ENCODE results near the gene SPP1.
"Not testable (repeated sequence)": the region's sequence is repeated elsewhere in the genome, so short reads cannot be mapped to it uniquely, and the experiment has no call there.

Gene SPP1

GRCh38 chr4:87975466-87975865, at the start of gene SPP1:
TSS of gene SPP1 (plus strand) at chr4:87975714. CDS start at chr4:87976896, 1,182 bp downstream.
- no peak for DNase-seq (ENCODE audit: low spot score)

- DNase-seq (ENCODE audit: low spot score) = no peak
Observed at GRCh38 chr4:87926554-87927098, 48.9 kb upstream of the SPP1 start.

- no peak for DNase-seq (ENCODE audit: low spot score)
Observed at GRCh38 chr4:87930629-87931028, 44.9 kb upstream of the SPP1 start.

DNA sequence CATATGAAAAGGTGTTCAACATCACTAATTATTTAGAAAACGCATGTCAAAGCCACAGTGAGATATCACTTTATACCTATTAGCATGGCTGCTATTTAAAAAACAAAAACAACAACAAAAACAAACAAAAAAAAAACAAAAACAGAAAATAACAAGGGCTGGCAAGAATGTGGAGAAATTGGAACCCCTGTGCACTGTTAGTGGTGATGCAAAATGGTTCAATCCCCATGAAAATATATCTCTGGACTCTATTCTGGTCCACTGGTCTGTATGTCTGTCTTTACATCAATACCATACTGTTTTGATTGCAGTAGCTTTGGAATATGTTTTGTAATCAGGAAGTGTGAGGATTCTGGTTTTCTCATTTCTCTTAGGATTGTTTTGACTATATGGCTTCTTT, 43.6 kb upstream of the SPP1 start:
- no peak for DNase-seq (ENCODE audit: low spot score)

DNA sequence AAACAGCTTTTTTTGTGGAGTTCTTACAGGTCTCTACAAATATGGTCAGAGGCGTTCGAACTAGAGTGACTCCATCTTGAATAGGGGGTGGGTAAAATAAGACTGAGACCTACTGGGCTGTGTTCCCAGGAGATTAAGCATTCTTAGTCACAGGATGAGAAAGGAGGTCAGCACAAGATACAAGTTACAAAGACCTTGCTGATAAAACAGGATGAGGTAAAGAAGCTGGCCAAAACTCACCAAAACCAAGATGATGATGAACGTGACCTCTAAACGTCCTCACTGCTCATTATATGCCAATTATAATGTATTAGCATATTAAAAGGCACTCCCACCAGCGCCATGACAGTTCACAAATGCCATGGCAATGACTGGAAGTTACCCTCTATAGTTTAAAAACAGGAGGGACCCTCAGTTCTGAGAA, 42.8 kb upstream of the SPP1 start:
- no peak for DNase-seq (ENCODE audit: low spot score)

DNA sequence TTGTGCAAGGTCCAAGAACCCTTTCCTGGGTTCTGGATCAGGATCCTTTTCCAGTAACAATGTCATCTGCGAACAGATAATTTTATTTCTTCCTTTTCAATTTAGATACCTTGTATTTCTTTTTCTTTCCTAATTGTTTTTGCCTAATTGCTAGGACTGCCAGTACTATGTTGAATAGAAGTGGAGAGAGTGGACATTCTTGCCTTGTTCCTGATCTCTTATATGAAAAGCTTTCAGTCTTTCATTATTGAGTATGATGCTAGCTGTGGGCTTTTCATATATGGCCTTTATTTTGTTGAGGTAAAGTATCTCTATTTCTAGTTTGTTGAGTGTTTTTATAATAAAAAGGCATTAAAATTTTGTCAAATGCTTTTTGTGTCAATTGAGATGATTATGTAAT, 42.2 kb upstream of the SPP1 start:
- no peak for DNase-seq (ENCODE audit: low spot score)

DNA sequence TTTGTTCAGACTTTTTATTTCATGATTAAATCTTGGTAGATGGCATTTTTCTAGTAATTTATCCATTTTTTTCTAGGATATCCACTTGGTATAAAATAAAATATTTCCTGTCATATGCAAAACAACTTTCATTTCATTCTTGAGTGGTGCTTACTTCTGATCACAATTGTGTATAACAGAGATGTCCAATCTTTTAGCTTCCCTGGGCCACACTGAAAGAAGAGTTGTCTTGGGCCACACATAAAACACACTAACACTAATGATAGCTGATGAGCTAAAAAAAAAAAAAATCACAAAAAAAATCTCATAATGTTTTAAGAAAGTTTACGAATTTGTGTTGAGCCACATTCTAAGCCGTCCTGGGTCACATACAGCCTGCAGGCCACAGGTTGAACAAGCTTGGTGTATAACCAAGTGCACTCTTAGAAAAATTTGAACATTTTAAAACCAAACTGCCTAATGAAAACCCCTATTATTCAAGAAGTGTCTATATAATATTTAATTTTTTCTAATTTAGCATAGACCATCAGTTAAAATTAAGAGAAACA, 41.3 kb upstream of the SPP1 start:
- DNase-seq (ENCODE audit: low spot score) = no peak

DNA sequence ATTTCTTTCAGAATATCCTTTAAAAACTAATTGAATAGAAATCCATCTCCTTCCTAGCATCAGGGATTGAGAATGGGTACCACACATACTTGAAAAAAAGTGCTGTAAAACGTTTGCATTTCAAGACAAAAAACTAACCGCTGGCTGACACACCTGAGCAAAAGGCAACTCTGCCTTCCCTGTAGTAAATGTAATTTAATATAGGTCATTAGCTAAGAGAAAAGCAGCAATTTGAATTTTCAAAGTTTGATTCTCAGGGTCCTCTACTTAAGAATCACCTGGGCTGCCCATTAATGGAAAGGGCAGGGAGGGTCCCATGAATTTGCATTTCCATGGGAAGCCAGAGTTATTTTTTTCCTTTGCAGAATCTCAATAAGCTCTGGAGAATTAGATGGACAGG, 40.5 kb upstream of the SPP1 start:
- no peak for DNase-seq (ENCODE audit: low spot score)

DNA sequence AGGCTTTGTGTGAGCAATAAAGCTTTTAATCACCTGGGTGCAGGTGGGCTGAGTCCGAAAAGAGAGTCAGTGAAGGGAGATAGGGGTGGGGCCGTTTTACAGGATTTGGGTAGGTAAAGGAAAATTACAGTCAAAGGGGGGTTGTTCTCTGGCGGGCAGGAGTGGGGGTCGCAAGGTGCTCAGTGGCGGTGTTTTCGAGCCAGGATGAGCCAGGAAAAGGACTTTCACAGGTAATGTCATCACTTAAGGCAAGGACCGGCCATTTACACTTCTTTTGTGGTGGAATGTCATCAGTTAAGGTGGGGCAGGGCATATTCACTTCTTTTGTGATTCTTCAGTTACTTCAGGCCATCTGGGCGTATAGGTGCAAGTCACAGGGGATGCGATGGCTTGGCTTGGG, 39.6 kb upstream of the SPP1 start:
- not testable (repeated sequence) for DNase-seq (ENCODE audit: low spot score)

DNA sequence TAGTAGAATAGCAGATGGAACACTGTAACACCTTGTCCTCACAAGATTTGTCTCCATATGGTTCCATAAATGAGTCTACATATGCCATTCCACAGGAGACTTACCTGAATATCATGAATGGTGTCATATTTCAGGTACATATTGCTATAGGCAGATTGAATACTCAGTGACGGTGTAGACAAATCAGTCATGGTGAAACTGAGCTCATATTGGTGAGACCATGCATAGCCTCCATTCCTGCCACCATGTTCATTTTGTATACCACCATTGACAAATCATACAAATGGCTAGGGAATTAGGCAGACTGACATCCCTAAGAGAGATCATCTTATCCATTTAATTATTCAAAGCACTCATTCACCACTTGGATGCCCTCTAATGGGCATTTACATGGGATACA, 38.0 kb upstream of the SPP1 start:
- no peak for DNase-seq (ENCODE audit: low spot score)

DNA sequence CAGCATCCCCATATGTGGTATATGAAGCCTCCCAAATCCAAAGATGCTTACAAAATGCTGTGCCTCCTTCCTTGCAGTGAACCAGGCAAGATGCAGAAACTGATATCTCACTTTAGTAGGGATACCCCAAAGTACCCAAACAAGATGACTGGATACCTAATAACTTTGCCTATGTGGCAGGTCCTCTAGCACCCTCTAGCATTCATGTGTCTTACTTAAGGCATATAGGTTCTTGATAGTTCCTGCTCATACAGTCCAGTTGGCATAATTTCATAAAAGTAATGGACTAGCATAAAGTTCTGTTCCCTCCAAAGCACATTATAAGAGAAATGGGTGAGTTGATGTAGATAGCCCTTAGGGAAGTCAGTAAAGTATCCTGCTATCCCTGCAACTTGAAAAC, 36.8 kb upstream of the SPP1 start:
- no peak for DNase-seq (ENCODE audit: low spot score)

- DNase-seq (ENCODE audit: low spot score) = no peak
Observed at GRCh38 chr4:87939978-87940690, 35.4 kb upstream of the SPP1 start.

DNA sequence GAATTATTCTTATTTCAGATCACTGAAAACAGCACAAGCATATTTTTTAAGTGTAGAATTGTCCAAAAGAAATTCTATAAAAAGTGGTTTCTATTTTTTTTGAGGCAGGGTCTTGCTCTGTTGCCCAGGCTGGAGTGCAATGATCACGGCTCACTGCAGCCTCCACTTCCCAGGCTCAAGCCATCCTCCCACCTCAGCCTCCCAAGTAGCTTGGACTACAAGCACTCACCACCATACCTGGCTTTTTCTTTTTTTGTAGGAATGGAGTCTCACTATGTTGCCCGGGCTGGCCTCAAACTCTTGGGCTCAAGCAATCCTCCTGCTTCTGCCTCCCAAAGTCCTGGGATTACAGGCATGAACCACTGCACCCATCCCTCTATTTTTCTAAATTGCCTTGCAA, 34.7 kb upstream of the SPP1 start:
- DNase-seq (ENCODE audit: low spot score) = not testable (repeated sequence)

- DNase-seq (ENCODE audit: low spot score) = no peak
Observed at GRCh38 chr4:87941537-87942392, 33.7 kb upstream of the SPP1 start.

- no peak for DNase-seq (ENCODE audit: low spot score)
Observed at GRCh38 chr4:87943660-87944149, 31.8 kb upstream of the SPP1 start.

- no peak for DNase-seq (ENCODE audit: low spot score)
Observed at GRCh38 chr4:87944967-87945366, 30.5 kb upstream of the SPP1 start.

GRCh38 chr4:87946766-87947165, 28.7 kb upstream of the SPP1 start:
- DNase-seq (ENCODE audit: low spot score) = no peak

DNA sequence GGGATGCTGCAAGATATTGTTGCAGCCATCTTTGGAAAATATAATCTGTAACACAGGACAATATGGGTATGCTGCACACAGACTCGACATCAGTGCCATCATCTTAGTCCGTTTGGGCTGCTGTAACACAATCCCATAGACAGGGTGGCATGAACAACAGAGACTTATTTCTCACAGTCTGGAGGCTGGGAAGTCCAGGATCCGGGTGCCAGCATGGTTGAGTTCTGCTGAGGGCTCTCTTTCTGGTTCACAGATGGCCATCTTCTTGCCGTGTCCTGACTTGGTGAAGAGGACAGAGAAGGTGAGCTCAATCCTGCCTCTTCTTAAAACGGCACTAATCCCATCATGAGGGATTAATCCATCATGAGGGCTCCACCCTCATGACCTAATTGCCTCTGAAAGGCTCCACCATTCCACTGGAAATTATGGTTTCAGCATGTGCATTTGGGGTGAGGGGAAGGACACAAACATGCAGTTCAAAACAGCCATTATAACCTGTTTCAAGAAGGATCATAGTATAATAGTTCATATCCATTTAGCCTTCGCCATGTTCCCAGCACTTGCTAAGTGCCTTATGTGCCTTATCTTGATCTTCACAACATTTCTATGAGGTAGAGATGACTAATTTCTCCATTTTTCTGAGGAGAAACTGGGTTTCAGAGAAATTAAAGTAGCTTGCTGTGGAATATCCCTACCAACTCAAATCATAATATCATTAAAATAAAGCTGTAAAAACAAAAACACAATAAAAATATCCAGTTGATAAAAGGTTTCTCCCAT, 27.9 kb upstream of the SPP1 start:
- no peak for DNase-seq (ENCODE audit: low spot score)

DNA sequence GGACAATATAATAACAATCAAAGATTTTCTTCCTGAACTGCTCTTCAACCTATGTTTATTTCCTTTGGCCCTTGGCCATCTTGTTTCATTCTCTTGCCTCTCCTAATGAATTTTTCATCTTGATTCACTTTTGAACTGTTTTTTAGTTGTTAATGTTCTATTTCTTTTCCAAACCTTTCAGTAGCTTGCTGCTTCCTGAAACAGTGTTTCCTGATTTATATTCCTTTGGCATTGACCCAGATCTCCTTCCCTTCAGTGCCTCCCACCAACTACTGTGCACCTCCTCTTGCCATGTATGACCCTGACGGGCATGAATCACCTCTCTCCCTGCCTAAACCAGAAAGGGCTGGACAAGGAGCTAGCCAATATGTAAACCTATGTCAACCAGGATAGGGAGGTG, 25.6 kb upstream of the SPP1 start:
- no peak for DNase-seq (ENCODE audit: low spot score)

DNA sequence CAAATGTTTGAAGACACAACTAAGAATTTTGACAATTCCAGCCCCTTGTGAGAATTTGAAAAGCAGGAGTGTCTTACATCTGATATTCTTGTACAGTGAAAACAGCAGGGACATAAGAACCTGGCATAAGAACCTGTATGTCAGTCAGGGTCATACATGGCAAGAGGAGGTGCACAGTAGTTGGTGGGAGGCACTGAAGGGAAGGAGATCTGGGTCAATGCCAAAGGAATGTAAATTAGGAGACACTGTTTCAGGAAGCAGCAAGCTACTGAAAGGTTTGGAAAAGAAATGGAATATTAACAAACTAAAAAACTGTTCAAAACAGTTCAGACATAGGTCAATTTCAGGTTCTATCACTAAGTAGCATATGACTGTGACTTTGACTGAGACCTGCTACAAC, 25.0 kb upstream of the SPP1 start:
- DNase-seq (ENCODE audit: low spot score) = no peak

- no peak for DNase-seq (ENCODE audit: low spot score)
Observed at GRCh38 chr4:87950936-87951511, 24.5 kb upstream of the SPP1 start.

DNA sequence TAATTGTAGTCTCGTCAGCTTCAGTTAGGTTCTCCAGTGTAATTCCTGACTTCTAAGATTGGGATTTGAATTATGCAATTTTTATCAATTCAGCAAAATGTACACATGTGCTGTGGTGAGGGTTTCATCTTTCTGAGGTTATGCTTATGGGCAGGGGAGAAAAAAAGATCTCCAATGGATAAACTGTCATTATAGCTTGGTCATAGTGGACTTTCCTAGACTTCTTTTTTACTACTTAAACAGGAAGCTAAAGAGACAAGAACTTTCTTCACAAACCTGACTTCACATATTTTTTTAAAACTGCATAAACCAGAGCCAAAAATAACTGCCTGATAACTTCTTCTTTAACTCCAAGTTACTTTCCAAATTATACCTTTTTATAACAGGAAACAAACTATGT, 21.7 kb upstream of the SPP1 start:
- DNase-seq (ENCODE audit: low spot score) = no peak
